ENCODE measurements around the gene ICAM5.

DNA sequence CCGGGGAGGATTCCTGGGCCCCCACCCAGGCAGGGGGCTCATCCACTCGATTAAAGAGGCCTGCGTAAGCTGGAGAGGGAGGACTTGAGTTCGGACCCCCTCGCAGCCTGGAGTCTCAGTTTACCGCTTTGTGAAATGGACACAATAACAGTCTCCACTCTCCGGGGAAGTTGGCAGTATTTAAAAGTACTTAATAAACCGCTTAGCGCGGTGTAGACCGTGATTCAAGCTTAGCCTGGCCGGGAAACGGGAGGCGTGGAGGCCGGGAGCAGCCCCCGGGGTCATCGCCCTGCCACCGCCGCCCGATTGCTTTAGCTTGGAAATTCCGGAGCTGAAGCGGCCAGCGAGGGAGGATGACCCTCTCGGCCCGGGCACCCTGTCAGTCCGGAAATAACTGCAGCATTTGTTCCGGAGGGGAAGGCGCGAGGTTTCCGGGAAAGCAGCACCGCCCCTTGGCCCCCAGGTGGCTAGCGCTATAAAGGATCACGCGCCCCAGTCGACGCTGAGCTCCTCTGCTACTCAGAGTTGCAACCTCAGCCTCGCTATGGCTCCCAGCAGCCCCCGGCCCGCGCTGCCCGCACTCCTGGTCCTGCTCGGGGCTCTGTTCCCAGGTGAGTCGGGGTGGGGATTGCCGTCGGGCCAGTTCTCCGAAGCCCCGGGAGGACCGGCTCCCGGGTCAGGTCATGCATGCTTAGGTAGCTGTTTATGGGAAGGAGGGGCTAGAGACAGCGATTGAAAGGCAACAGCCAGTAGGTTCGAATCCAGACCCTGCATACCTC is 18.9 kb upstream of the ICAM5 start, which contains the start of gene ICAM1:
- TF ChIP-seq POLR2AphosphoS5 (IDR thresholded peaks at IDR 0.05; ENCODE audit: borderline replicate concordance, low read depth, low read length) (peak; percentile 56), EZH2 (IDR thresholded peaks at IDR 0.05) (no peak)

Data from SK-N-MC (cell line).